GM21528 (cell line): Measurements from ENCODE around the gene KCNIP2.
A peak's percentile ranks its signal among the peaks of the same experiment; 100 is the strongest.

ENCODE experiments used
- ATAC-seq: cut with Tn5 transposase; IDR thresholded peaks from one replicate; pipeline ENCODE4 v1.9.1; 2021; ENCODE audit warnings: mild to moderate bottlenecking, moderate library complexity; ENCODE audit not compliant: unreplicated experiment, low FRiP score

The KCNIP2 gene

GRCh38 chr10:101785801-101786200 lies 57.8 kb downstream of the KCNIP2 start:
- no peak for ATAC-seq

GRCh38 chr10:101784558-101784957 lies 59.0 kb downstream of the KCNIP2 start:
- ATAC-seq, result no peak

- no peak for ATAC-seq
Observed at GRCh38 chr10:101783736-101784118, 59.9 kb downstream of the KCNIP2 start.

- ATAC-seq, result peak; percentile 65
Observed at GRCh38 chr10:101782811-101783735, 60.5 kb downstream of the KCNIP2 start, which contains the start of gene NPM3. NPM3 (minus strand) TSS chr10:101783446; CDS start chr10:101783390, 56 bp downstream.

GRCh38 chr10:101781984-101782810 lies 61.4 kb downstream of the KCNIP2 start:
- no peak for ATAC-seq

- no peak for ATAC-seq
Observed at GRCh38 chr10:101781655-101781983, 62.0 kb downstream of the KCNIP2 start.

GRCh38 chr10:101780818-101781654 lies 62.6 kb downstream of the KCNIP2 start:
- no peak for ATAC-seq

GRCh38 chr10:101780187-101780817 lies 63.3 kb downstream of the KCNIP2 start:
- no peak for ATAC-seq

- ATAC-seq, result no peak
Observed at GRCh38 chr10:101779544-101780186, 63.9 kb downstream of the KCNIP2 start.

- ATAC-seq, result no peak
Observed at GRCh38 chr10:101778781-101779543, 64.6 kb downstream of the KCNIP2 start.

GRCh38 chr10:101778151-101778780 lies 65.3 kb downstream of the KCNIP2 start:
- no peak for ATAC-seq

- no peak for ATAC-seq
Observed at GRCh38 chr10:101777619-101778145, 65.9 kb downstream of the KCNIP2 start.

- no peak for ATAC-seq
Observed at GRCh38 chr10:101776161-101776817, 67.3 kb downstream of the KCNIP2 start.
